Erythroblast (primary cell): ENCODE results near the gene LANCL2.
"Not testable (repeated sequence)": the region's sequence is repeated elsewhere in the genome, so short reads cannot be mapped to it uniquely, and the experiment has no call there.

Experiments
- GATA1 ChIP-seq: IDR thresholded peaks from 2 replicates; pipeline ENCODE4 v1.6.1; 2011; ENCODE audit warnings: low read depth, mild to moderate bottlenecking, control low read depth, low read length, moderate library complexity
- POLR2A ChIP-seq: IDR thresholded peaks from 2 replicates; pipeline ENCODE4 v1.6.1; 2011; ENCODE audit warnings: mild to moderate bottlenecking, low read length

- not testable (repeated sequence) for TF ChIP-seq POLR2A, GATA1
These were observed 37.4 kb downstream of the LANCL2 start for GRCh38 chr7:55402506-55402905.
